Measurements from ENCODE around the gene PACRG. TPM values are rescaled to one million over a fixed set of nuclear protein-coding genes. Genes with fewer than 3 reads are reported as not detected.
A peak's percentile ranks its signal among the peaks of the same experiment; 100 is the strongest.

The PACRG gene
- total and polyA plus RNA-seq, 2 experiments from 2014 or later: 0.17 to 0.68 TPM

DNA sequence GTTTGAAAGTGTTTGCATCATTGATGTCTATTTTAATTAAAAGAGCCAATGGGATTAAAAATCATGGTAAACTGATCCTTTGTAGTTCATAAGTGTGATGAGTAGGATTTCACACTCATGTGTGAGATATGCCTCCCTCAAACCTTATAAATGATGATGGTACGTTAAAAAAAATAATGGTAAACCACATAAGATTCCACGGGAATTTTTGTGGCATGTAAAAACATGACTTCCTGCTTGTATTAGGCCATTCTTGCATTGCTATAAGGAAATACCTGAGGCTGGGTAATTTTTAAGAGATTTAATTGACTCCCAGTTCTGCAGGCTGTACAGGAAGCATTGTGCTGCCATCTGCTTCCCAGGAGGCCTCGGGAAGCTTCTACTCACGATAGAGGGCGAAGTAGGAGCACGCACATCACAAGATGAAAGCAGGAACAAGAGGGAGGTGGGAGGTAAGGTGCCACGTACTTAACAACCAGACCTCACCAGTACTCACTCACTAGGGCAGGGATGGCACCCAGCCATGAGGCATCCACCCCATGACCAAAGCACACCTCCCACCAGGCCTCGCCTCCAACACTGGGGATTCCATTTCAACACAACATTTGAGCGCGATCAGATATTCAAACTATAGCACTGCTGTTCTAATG lies 499.2 kb downstream of the PACRG start:
- no peaks in the 10 kb centered on the region for H3K27me3 ChIP-seq (ENCODE audit: insufficient read depth)
- H3K4me1 Mint-ChIP-seq: no peaks in the 10 kb centered on the region
- H3K4me2 ChIP-seq: no peak overlapping the region
- H3K9me2 ChIP-seq (ENCODE audit: insufficient read depth): no peaks in the 10 kb centered on the region
- no peaks in the 10 kb centered on the region for H3K27me3 Mint-ChIP-seq (ENCODE audit: insufficient read depth, low read depth, poor library complexity)
- ATAC-seq (no peak), DNase-seq (ENCODE audit: low spot score) (no peak)
- H3F3A ChIP-seq (replicated peaks; ENCODE audit: low read depth): no peaks in the 10 kb centered on the region
- no peak overlapping the region for H3K4me3 Mint-ChIP-seq
- peaks cover 10% of the 10 kb centered on the region for H3K9me3 Mint-ChIP-seq
- TF ChIP-seq ZNF462 (CRISPR knock-in tag; IDR thresholded peaks at IDR 0.05) (no peak), EZH2phosphoT487 (IDR thresholded peaks at IDR 0.05; ENCODE audit: unreplicated experiment) (no peak), STAT1 (IDR thresholded peaks at IDR 0.05; ENCODE audit: unreplicated experiment) (no peak), CTCF (conservative IDR thresholded peaks at IDR 0.05; ENCODE audit: low read depth in 2 of 2) (0 out of 4 replicates have a peak, but pooled peaks of 1 of the 2 experiments have one; percentile 5)
- no peak overlapping the region for H3K27ac ChIP-seq (ENCODE audit: low read depth)
- no peak overlapping the region for H3K27ac Mint-ChIP-seq
- H3K79me2 ChIP-seq (replicated peaks; ENCODE audit: insufficient read depth): no peaks in the 10 kb centered on the region
- H3K4me3 ChIP-seq: no peak overlapping the region
- no peaks in the 10 kb centered on the region; the same call in 2 of the 3 replicates for H3K36me3 Mint-ChIP-seq (ENCODE audit: low read depth)
- no peaks in the 10 kb centered on the region for H3K36me3 ChIP-seq (ENCODE audit: insufficient read depth)
- no peak overlapping the region for H2AFZ ChIP-seq
- no peaks in the 10 kb centered on the region for H3K4me1 ChIP-seq (ENCODE audit: insufficient read depth)
- no peaks in the 10 kb centered on the region for H4K20me1 ChIP-seq (replicated peaks; ENCODE audit: insufficient read depth)
